Renal cortical epithelial cell (primary cell): ENCODE data around the gene ZSWIM8. TPM values are rescaled to one million over a fixed set of nuclear protein-coding genes. Genes with fewer than 3 reads are reported as not detected.
A peak's percentile ranks its signal among the peaks of the same experiment; 100 is the strongest.
"Not testable (repeated sequence)": the region's sequence is repeated elsewhere in the genome, so short reads cannot be mapped to it uniquely, and the experiment has no call there.

ENCODE experiments used
- DNase-seq: peaks from one replicate; pipeline ENCODE4 v3.0.0-alpha.2; 2011; ENCODE audit warnings: low read depth
- total RNA-seq: library from RNA; depleted of rRNA; stranded (reverse); fragments of >200 nt; gene quantifications from 2 replicates; pipeline ENCODE4 v1.2.3, GENCODE V29; 2014

ZSWIM8 gene
- total RNA-seq, 1 donor from 2014 or later = 66.9 TPM

DNA sequence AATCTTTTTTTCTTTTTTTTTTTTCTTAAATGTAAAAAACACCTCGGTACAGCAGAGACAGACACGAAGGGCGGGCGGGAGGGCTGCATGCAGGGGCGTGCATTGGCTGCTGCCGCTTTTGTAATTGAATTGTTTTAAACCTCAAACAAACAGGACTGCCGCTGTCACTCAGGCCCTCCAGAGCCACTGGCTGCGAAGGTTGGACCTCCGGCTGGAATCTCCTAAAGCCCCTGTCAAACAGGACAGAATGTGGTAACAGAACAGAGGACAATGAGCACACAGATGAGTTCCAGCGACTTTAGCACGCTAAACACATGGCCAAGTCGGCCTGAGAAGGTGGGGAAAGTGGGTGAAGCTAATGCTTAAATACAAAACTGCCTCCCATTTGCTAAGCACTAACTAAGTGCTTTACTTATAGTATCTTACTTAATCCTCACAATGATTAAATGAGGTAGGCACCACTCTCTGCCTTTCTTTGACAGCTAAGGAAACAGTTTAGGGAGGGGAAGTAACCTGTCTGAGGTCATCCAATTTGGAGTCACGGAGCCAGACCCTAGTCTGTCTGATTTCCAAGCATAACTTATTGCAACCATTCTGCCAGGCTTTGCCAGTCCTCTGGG is 29.0 kb downstream of the ZSWIM8 start:
- DNase-seq = no peak

DNA sequence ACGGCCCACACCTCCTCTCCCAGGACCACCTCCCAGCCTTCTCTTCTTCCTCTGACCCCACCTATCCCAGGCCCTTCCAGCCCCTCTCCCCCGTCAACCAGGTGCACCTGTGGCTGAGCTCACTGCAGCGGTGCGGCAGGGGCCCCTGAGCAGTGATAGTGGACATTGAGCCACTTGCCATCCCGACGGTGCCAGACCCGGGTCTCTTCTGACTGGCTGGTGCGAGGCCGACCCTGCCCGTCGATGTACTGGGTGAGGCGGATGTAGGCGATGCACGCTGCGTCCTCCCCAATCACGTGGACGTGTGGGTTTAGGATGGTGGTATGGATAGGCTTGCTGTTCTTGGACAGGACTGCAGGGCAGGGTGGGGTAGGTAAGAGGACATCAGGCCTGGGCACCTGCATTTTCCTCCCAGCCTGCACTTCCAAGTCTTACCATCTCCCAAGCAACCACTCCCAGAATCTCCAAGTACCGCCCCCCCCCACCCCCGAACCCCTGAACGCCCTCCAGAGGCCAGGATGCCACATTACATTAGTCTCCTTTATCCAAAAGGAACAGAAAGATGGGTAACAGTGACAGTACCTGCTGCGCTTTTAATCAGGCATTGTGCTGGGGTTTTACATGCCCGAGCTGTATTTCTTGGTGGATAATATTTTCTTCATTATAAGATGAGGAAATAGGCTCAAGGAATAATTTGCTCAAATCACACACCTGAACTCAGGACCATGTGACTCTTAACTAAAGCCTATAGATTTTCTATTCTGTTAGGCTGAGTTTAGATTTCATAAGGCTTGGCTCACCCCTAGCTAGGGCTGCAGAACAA is 29.7 kb downstream of the ZSWIM8 start:
- DNase-seq = no peak

- DNase-seq = no peak
Measured at GRCh38 chr10:73815719-73816030, 30.3 kb downstream of the ZSWIM8 start.

DNA sequence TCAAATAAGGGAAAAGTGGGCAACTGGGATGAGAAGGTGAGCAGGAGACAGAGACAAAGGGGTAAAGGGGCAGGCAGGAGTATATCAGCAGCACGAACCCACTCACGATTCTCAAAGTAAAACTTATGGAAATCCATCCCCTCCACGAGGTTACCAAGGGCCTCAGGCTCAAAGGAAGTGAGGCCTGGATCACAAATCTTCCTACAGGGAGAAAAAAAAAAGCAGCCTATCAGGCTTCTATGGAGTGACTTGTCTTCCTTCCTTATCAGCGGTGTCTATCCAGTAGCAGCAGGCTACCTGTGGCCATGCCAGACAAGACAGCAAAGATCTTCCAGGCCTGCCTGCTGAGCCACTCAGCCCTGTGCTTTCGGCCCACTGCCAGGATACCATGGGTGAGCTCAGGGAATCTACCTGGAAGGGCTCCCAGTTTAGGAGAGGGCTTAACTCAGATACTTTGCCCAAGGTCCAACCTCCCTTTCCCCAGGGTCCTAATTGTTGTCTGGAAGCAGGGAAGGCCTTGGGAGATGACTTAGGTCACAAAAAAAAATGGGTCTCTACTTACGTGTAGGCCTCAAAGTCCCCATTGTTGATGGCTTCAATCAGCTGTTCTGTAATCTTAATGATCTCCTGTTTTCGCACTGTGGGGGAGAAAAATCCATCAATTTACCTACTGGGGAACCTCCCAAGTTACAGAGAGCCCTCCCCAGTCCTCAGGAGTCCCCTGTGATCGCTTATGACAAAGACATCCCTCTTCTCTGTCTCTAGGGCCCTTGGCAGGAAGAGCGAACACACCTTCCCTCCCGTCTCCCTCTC is 31.7 kb downstream of the ZSWIM8 start:
- no peak for DNase-seq

DNA sequence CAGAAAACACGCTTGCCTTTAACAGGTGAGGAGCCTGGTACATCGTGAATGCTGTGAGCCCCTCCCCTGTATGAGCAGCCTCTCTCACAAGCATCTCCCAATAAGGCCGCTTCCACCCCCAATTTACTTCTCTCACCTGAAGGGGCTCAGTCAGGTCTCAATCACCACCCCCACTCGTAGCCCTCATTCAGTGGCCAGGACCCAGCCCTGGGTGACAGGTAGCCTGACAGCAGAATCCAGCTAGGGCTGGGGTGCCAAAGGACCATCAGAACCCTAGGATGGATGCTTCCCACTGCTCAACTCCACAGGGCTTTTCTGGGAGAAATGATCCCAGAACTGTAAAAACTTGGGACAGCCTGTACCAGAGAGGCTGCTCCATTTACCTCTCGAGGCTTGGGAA is 32.4 kb downstream of the ZSWIM8 start:
- DNase-seq = no peak

DNA sequence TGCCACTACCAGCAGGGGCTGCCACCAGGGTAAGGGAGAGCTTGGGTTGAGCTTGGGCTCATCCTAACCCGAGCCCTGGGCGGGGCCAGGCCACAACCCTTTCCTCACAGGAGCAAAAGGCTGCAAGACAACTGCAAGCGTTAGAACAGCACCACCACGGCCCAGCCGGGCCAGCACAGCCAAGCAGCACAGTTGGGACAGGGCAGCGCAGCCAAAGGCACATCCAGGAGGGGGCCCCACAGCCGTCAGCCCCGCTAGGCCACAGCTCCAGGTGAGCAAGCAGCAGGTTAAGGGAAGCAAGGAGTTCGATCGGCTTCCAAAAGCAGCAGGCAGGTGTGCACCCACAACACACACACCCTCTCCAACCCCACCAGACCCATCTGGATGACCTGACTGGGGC is 33.0 kb downstream of the ZSWIM8 start:
- DNase-seq = no peak

GRCh38 chr10:73819081-73819480 is 33.7 kb downstream of the ZSWIM8 start:
- no peak for DNase-seq

- peak; percentile 9 for DNase-seq
Measured at GRCh38 chr10:73819513-73820093, 34.2 kb downstream of the ZSWIM8 start.

DNA sequence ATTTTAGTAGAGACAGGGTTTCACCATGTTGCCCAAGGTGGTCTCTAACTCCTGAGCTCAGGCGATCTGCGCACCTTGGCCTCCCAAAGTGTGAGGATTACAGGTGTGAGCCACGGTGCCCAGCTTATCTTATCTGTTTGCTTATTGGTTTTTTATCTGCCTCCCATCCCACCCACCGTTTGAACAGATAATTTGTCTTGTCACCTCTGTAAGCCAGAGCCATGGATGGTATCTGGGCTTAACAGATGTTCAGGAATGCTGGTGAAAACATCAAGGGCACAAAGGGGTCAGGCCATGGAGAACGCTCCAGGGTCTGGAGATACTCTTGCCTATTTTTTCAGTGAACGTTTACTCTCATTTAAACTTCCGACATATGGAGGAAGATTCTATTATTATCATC is 38.0 kb downstream of the ZSWIM8 start:
- no peak for DNase-seq

DNA sequence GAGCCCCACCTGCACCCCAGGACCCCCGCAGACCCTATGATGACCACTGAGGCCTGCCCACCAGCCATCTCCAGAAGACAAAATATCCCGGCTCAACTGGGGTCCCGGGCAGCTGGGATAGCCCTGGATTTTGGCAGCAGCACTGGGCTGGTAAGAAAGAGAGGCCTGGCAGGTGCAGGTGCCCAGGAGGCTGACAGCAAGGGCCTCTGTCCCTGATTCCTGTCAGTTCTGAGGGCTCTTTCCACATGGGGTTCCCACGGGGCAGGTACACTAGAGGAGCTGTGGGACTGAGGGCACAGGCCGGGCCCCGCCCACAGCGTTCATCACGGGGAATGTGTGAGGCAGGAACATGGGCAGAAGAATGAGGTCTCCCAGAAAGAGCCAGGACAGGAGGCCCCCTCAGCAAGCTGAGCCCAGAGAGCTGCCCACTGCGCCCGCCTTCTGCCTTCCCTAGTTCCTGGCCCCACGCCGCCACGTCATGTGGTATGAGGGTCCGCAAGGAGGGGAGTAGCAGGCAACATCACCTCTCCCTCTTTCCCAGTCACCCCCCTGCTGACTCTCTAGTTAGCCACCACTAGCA is 38.8 kb downstream of the ZSWIM8 start:
- no peak for DNase-seq

- peak; percentile 76 for DNase-seq
Measured at GRCh38 chr10:73827346-73828089, 42.1 kb downstream of the ZSWIM8 start.

- DNase-seq = peak; percentile 12
Measured at GRCh38 chr10:73828161-73828560, 42.8 kb downstream of the ZSWIM8 start.

GRCh38 chr10:73829090-73829489 is 43.7 kb downstream of the ZSWIM8 start:
- not testable (repeated sequence) for DNase-seq

- DNase-seq = no peak
Measured at GRCh38 chr10:73836427-73836980, 51.1 kb downstream of the ZSWIM8 start.

GRCh38 chr10:73837072-73837471 is 51.7 kb downstream of the ZSWIM8 start:
- DNase-seq = peak; percentile 78

- DNase-seq = no peak
Measured at GRCh38 chr10:73838008-73838567, 52.7 kb downstream of the ZSWIM8 start.

GRCh38 chr10:73838827-73839226 is 53.4 kb downstream of the ZSWIM8 start:
- peak; percentile 21 for DNase-seq

DNA sequence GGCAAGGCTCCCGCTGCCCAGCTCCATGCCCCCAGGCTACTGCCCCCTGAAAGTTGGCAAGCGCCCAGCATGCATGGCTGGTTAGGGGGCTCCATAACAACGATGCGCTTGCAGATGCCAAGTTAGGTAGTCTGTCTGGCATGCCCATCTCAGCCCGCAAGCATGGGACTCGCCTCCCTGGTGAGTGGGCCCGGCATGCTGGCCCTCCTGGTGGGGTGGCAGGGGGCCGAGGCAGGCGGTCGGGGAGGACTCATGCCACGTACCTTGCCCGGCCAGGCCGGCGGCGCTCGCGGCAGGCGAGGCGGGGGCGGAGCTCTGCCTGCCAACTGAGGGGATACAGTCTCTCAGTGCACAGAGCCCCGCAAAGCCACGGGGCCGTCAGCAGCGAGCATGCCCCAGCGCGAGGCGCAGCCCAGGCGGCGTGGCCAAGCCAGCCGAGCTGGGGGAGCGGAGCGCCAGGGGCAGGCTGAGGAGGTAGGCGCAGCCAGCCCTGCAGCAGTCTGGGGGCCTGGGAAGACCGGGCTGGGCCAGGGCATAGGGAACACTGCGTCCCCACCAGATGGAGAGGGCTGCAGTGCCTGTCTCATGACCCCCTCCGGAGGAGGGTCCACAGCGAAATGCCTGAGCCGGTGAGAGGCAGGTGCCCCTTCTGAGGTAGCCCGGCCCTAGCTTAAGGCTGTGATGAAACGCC is 54.0 kb downstream of the ZSWIM8 start:
- no peak for DNase-seq

GRCh38 chr10:73840056-73840402 is 54.6 kb downstream of the ZSWIM8 start:
- DNase-seq = peak; percentile 22

- DNase-seq = no peak
Measured at GRCh38 chr10:73840403-73841060, 55.1 kb downstream of the ZSWIM8 start.
